OCI-M2 (cell line): Measurements from ENCODE around the gene DNAH17.

Source experiments
- DNase-seq: peaks from one replicate; lab custom pipeline; 2025; ENCODE audit not compliant: unreplicated experiment; lab: John Stamatoyannopoulos, UW

The DNAH17 gene

GRCh38 chr17:78377858-78378224, 199.4 kb downstream of the DNAH17 start:
- DNase-seq: no peak

- DNase-seq: no peak
Observed at GRCh38 chr17:78376161-78376560, 201.0 kb downstream of the DNAH17 start.

- DNase-seq: no peak
Observed at GRCh38 chr17:78375401-78376151, 201.6 kb downstream of the DNAH17 start.

GRCh38 chr17:78374631-78375274, 202.4 kb downstream of the DNAH17 start:
- no peak for DNase-seq

- no peak for DNase-seq
Observed at GRCh38 chr17:78374189-78374588, 203.0 kb downstream of the DNAH17 start.
